SK-N-SH (cell line): Measurements from ENCODE around the gene MSH2. TPM values are rescaled to one million over a fixed set of nuclear protein-coding genes. Genes with fewer than 3 reads are reported as not detected.

Source experiments
- CTCF ChIA-PET: fragments of 300-600, 350-600 bp; formaldehyde crosslinking; extraction: SDS; loops from one replicate; lab custom pipeline; 2021; lab: Yijun Ruan, JAX
- POLR2A ChIA-PET: fragments of 350-600 bp; sonication (Branson Sonifier 250); formaldehyde crosslinking; extraction: SDS; loops from one replicate; lab custom pipeline; 2020; ENCODE audit warnings: antibody characterized with exemption, inconsistent platforms; lab: Yijun Ruan, JAX
- DNase-seq: peaks from one replicate; pipeline ENCODE4 v3.0.0; 2012
- H2AFZ ChIP-seq: fragments of 200-600 bp; sonication (generic); 2 replicates; pipeline ENCODE4 v1.8.1; 2016; ENCODE audit warnings: antibody characterized with exemption, mild to moderate bottlenecking, low read depth
- H3F3A ChIP-seq: fragments of 200-600 bp; sonication (generic); replicated peaks from 2 replicates; pipeline ENCODE3; 2016; ENCODE audit warnings: antibody characterized with exemption, mild to moderate bottlenecking; ENCODE audit not compliant: insufficient read depth
- H3K27ac ChIP-seq, 2 experiments: fragments of 200-500 bp in 1 of 2; fragments of 200-600 bp in 1 of 2; sonication (Bioruptor generic) in 1 of 2; sonication (generic), shearing (Covaris generic) in 1 of 2; 2 replicates each; pipeline versions ENCODE4 v1.5.1 to v1.6.1; 2014 to 2016; ENCODE audit warnings: low read depth in 2 of 2, inconsistent platforms in 1 of 2, low read length in 1 of 2, mild to moderate bottlenecking in 1 of 2, mixed read lengths in 1 of 2
- H3K27me3 ChIP-seq: fragments of 200-600 bp; sonication (generic), shearing (Covaris generic); 2 replicates; pipeline ENCODE4 v1.6.1; 2016; ENCODE audit warnings: mixed run types; ENCODE audit not compliant: insufficient read depth
- H3K36me3 ChIP-seq, 2 experiments: fragments of 200-500 bp in 1 of 2; fragments of 200-600 bp in 1 of 2; sonication (Bioruptor generic) in 1 of 2; sonication (generic) in 1 of 2; replicated peaks in 1 of 2; 2 replicates each; pipeline versions ENCODE3 to v1.5.1; 2014 to 2016; ENCODE audit warnings: low read length in 1 of 2, mild to moderate bottlenecking in 1 of 2; ENCODE audit not compliant: insufficient read depth in 2 of 2, control insufficient read depth in 1 of 2
- H3K4me1 ChIP-seq, 2 experiments: fragments of 200-500 bp in 1 of 2; fragments of 200-600 bp in 1 of 2; sonication (Bioruptor generic) in 1 of 2; sonication (generic), shearing (Covaris generic) in 1 of 2; 2 replicates each; pipeline versions ENCODE4 v1.5.1 to v1.6.1; 2014 to 2016; ENCODE audit warnings: low read depth in 1 of 2, low read length in 1 of 2, mixed run types in 1 of 2; ENCODE audit not compliant: insufficient read depth in 2 of 2, control insufficient read depth in 1 of 2
- H3K4me2 ChIP-seq: fragments of 200-600 bp; sonication (generic), shearing (Covaris generic); 2 replicates; pipeline ENCODE4 v1.6.1; 2017; ENCODE audit warnings: mixed run types
- H3K4me3 ChIP-seq, 2 experiments: fragments of 200-500 bp in 1 of 2; fragments of 200-600 bp in 1 of 2; sonication (Bioruptor generic) in 1 of 2; sonication (generic), shearing (Covaris generic) in 1 of 2; 2 replicates each; pipeline versions ENCODE4 v1.5.1 to v1.8.1; 2014 to 2016; ENCODE audit warnings: low read depth in 2 of 2, inconsistent platforms in 1 of 2, low read length in 1 of 2, mild to moderate bottlenecking in 1 of 2, mixed read lengths in 1 of 2, moderate library complexity in 1 of 2
- H3K79me2 ChIP-seq: fragments of 200-600 bp; sonication (generic); 2 replicates; pipeline ENCODE4 v1.8.1; 2017; ENCODE audit warnings: mild to moderate bottlenecking; ENCODE audit not compliant: insufficient read depth
- H3K9ac ChIP-seq: fragments of 200-600 bp; sonication (generic); 2 replicates; pipeline ENCODE4 v1.6.1; 2017; ENCODE audit warnings: mixed run types
- H3K9me2 ChIP-seq: fragments of 200-600 bp; sonication (generic); 2 replicates; pipeline ENCODE4 v1.6.1; 2017; ENCODE audit warnings: mixed run types
- H3K9me3 ChIP-seq: fragments of 200-600 bp; sonication (generic); 2 replicates; pipeline ENCODE4 v1.6.1; 2017; ENCODE audit warnings: mixed run types, mild to moderate bottlenecking, moderate library complexity
- H4K20me1 ChIP-seq: fragments of 200-600 bp; sonication (generic); 2 replicates; pipeline ENCODE4 v1.6.1; 2017; ENCODE audit warnings: mild to moderate bottlenecking, mixed run types; ENCODE audit not compliant: insufficient read depth
- EP300 ChIP-seq, 2 experiments: IDR thresholded peaks; 2 replicates each; pipeline versions ENCODE4 v1.4.0 to v1.6.1; 2012; ENCODE audit warnings: borderline replicate concordance in 1 of 2, low read depth in 1 of 2, low read length in 1 of 2
- EZH2phosphoT487 ChIP-seq: fragments of 200-600 bp; sonication (generic); IDR thresholded peaks from 2 replicates; pipeline ENCODE4 v1.6.1; 2017; ENCODE audit warnings: low read depth, mixed run types, mild to moderate bottlenecking, antibody characterized with exemption, moderate library complexity, borderline replicate concordance
- FOSL2 ChIP-seq: IDR thresholded peaks from 2 replicates; pipeline ENCODE4 v1.4.0; 2012; ENCODE audit warnings: low read depth, mild to moderate bottlenecking, moderate library complexity, borderline replicate concordance
- JUND ChIP-seq: IDR thresholded peaks from 2 replicates; pipeline ENCODE4 v1.4.0; 2012
- MEF2A ChIP-seq: IDR thresholded peaks from 2 replicates; pipeline ENCODE4 v1.4.0; 2012; ENCODE audit warnings: low read depth, borderline replicate concordance
- MXI1 ChIP-seq: IDR thresholded peaks from 2 replicates; pipeline ENCODE4 v1.6.1; 2012; ENCODE audit warnings: mild to moderate bottlenecking, low read depth, low read length, improper control_type of control experiment
- NFIC ChIP-seq: IDR thresholded peaks from 2 replicates; pipeline ENCODE4 v1.4.0; 2012; ENCODE audit warnings: borderline replicate concordance
- PBX3 ChIP-seq: IDR thresholded peaks from 2 replicates; pipeline ENCODE4; 2012
- REST ChIP-seq: IDR thresholded peaks from 2 replicates; pipeline ENCODE4 v1.6.1; 2012; ENCODE audit warnings: mild to moderate bottlenecking, low read depth, low read length, moderate library complexity
- SMC3 ChIP-seq: IDR thresholded peaks from 2 replicates; pipeline ENCODE4 v1.6.1; 2012; ENCODE audit warnings: low read depth, low read length, improper control_type of control experiment
- TAF1 ChIP-seq: IDR thresholded peaks from 2 replicates; pipeline ENCODE4 v1.6.1; 2012; ENCODE audit warnings: low read depth, mild to moderate bottlenecking, low read length, moderate library complexity, borderline replicate concordance
- ZBTB33 ChIP-seq: IDR thresholded peaks from 2 replicates; pipeline ENCODE4 v1.4.0; 2012; ENCODE audit warnings: low read depth, borderline replicate concordance
- WGBS: methylation state at CpG from one replicate; pipeline ENCODE4 v1.1.6; 2017; ENCODE audit warnings: low lambda C conversion rate; 5-methylcytosine and 5-hydroxymethylcytosine counted together
- polyA plus RNA-seq, 3 experiments: library from polyadenylated mRNA; depleted of rRNA; stranded (reverse); fragments of >200 nt; gene quantifications; 2 replicates each; pipeline ENCODE4 v1.2.3, GENCODE V29; 2012
- TF ChIP-seq, protein P1 (sequence below): fragments of 200-600 bp; sonication (generic); IDR thresholded peaks from 2 replicates; pipeline ENCODE4 v1.6.1; 2017; ENCODE audit warnings: antibody characterized with exemption, mild to moderate bottlenecking, moderate library complexity
- TF ChIP-seq, protein P2 (sequence below): IDR thresholded peaks from 2 replicates; pipeline ENCODE4 v1.4.0; 2012; ENCODE audit warnings: low read depth

Gene MSH2
- polyA plus RNA-seq, 1 of the 3 experiments (the other 2 are of a cell fraction) = 13.7 TPM

DNA sequence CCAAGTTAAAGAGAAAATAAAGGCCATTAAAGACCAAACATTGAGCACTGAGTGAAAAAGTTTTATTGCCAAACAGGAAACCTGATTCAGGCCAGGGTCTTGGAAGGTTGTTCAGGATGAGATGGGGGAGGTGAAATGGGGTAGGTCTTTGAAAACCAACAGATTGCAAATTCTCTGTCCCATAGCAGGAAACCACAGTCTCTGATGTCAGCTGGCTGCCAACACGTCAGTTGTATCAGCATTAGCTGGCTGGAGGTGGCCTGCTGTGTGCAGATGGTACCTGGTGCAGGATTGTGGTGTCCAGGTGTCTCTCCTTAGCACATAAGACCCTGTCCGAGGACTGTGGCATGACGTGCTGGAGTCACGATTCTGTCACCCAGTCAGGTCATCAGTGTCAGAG is 106.3 kb downstream of the MSH2 start:
- no peak for DNase-seq
- Histone ChIP-seq H3K9me3 (no peaks in the 10 kb centered on the region), H3K36me3 (no peaks in the 10 kb centered on the region), H4K20me1 (no peaks in the 10 kb centered on the region), H3F3A (no peaks in the 10 kb centered on the region), H3K9ac (no peak overlapping the region), H3K79me2 (no peaks in the 10 kb centered on the region), H3K9me2 (no peaks in the 10 kb centered on the region), H3K27me3 (0 out of 2 replicates have a peak, but pooled peaks cover 3% of the 10 kb centered on the region), H3K4me1 (no peaks in the 10 kb centered on the region), H3K4me2 (no peak overlapping the region), H2AFZ (no peak overlapping the region), H3K27ac (no peak overlapping the region), H3K4me3 (no peak overlapping the region)
- POLR2A ChIA-PET = no interaction called here
- CTCF ChIA-PET = interaction anchor here (1.2 to 2.1 kb wide), 3 partner anchors 9 to 12 kb away, joined by 4 to 8 read pairs (median 6); no protein-coding TSS in a partner anchor
- TF ChIP-seq MEF2A = no peak
- TF ChIP-seq EP300 (IDR thresholded peaks at IDR 0.05; ENCODE audit: borderline replicate concordance in 1 of 2, low read depth in 1 of 2, low read length in 1 of 2) = no peak
- TF ChIP-seq, protein P1, sequence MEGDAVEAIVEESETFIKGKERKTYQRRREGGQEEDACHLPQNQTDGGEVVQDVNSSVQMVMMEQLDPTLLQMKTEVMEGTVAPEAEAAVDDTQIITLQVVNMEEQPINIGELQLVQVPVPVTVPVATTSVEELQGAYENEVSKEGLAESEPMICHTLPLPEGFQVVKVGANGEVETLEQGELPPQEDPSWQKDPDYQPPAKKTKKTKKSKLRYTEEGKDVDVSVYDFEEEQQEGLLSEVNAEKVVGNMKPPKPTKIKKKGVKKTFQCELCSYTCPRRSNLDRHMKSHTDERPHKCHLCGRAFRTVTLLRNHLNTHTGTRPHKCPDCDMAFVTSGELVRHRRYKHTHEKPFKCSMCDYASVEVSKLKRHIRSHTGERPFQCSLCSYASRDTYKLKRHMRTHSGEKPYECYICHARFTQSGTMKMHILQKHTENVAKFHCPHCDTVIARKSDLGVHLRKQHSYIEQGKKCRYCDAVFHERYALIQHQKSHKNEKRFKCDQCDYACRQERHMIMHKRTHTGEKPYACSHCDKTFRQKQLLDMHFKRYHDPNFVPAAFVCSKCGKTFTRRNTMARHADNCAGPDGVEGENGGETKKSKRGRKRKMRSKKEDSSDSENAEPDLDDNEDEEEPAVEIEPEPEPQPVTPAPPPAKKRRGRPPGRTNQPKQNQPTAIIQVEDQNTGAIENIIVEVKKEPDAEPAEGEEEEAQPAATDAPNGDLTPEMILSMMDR = no peak
- no peak for TF ChIP-seq FOSL2
- TF ChIP-seq NFIC = no peak
- TF ChIP-seq TAF1 = no peak
- no peak for TF ChIP-seq PBX3
- WGBS = 20% methylated on average over 4 of the region's 4 CpGs

DNA sequence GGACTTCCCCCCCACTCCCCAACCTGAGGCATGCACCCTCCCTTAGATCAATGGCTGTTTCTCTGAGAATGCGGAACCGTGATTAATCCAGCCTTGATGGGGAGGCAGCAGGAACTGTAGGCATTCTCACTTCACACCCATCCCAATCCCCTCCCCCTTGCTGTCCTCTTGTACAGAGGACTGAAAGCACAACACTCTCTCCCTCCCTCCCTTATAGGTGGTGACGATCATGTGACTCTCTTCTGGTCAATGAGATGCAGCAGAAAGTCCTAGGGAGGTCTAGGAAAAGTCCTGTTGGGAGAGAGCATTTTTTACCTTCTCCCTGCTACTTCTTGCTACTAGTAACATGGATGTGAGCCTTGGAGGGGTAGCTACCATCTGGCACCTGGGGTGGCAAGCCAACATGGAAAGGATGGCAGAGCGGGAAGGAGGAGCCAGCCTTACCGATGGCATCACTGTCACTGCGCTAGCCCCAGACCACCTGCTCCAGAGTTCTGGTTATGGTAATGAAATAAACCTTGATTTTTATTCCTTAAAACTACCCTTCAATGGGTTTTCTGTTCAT is 106.9 kb downstream of the MSH2 start:
- 0 out of 2 replicates have a peak, but pooled peaks cover 3% of the 10 kb centered on the region for H3K27me3 ChIP-seq
- no peak overlapping the region for H3K4me3 ChIP-seq
- no peaks in the 10 kb centered on the region for H3K9me2 ChIP-seq
- ChIA-PET POLR2A (no interaction called here), CTCF (interaction anchor here (1.2 to 2.1 kb wide), 3 partner anchors 8 to 258 kb away, joined by 4 to 8 read pairs (median 6); no protein-coding TSS in a partner anchor)
- H3K79me2 ChIP-seq = no peaks in the 10 kb centered on the region
- no peaks in the 10 kb centered on the region for H3K9me3 ChIP-seq
- no peak overlapping the region for H3K4me2 ChIP-seq
- no peaks in the 10 kb centered on the region for H4K20me1 ChIP-seq
- no peaks in the 10 kb centered on the region for H3F3A ChIP-seq
- no peaks in the 10 kb centered on the region for H3K36me3 ChIP-seq
- H3K9ac ChIP-seq = no peak overlapping the region
- 78% methylated on average over 6 of the region's 6 CpGs for WGBS
- no peak overlapping the region for H3K27ac ChIP-seq
- H3K4me1 ChIP-seq = no peaks in the 10 kb centered on the region
- no peak overlapping the region for H2AFZ ChIP-seq
- DNase-seq = no peak
- TF ChIP-seq REST (no peak), EP300 (IDR thresholded peaks at IDR 0.05; ENCODE audit: borderline replicate concordance in 1 of 2, low read depth in 1 of 2, low read length in 1 of 2) (no peak), SMC3 (no peak), JUND (no peak), ZBTB33 (no peak), FOSL2 (no peak), EZH2phosphoT487 (no peak), MXI1 (no peak)
- TF ChIP-seq, protein P2, sequence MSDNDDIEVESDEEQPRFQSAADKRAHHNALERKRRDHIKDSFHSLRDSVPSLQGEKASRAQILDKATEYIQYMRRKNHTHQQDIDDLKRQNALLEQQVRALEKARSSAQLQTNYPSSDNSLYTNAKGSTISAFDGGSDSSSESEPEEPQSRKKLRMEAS = no peak
- TF ChIP-seq, protein P1 = no peak
